ENCODE data around the gene RNF220.

Gene RNF220

DNA sequence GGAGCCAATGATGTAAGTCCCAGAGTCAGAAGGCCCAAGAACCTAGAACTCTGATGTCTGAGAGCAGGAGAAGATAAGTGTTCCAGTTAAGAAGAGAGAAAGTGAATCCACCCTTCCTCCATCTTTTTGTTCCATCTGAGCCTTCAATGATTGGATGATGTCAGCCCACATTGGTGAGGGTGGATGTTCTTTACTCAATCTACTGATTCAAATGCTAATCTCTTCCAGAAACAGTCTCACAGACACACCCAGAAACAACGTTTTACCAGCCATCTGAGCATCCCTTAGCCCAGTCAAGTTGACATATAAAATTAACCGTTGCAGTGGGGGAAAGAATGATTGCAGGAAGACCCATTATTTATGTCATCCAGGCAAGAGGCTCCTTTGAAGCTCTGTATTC is 16.5 kb upstream of the RNF220 start:
- no peaks in the 10 kb centered on the region for H4K20me1 ChIP-seq (ENCODE audit: control insufficient read depth, insufficient read depth, low read depth, low read length)
- H3F3A ChIP-seq (ENCODE audit: control insufficient read depth, insufficient read depth), result no peaks in the 10 kb centered on the region
- H3K36me3 ChIP-seq (ENCODE audit: control insufficient read depth, low read length), result no peaks in the 10 kb centered on the region
- peaks cover 29% of the 10 kb centered on the region for H3K27me3 ChIP-seq (ENCODE audit: control insufficient read depth, low read length)
- no peaks in the 10 kb centered on the region for H3K4me1 ChIP-seq (ENCODE audit: control insufficient read depth, low read length)
- H3K9me3 ChIP-seq (ENCODE audit: control insufficient read depth, insufficient read depth, low read length), result no peaks in the 10 kb centered on the region
- H3K4me2 ChIP-seq (ENCODE audit: low read length), result no peak overlapping the region
- TF ChIP-seq, protein P1, sequence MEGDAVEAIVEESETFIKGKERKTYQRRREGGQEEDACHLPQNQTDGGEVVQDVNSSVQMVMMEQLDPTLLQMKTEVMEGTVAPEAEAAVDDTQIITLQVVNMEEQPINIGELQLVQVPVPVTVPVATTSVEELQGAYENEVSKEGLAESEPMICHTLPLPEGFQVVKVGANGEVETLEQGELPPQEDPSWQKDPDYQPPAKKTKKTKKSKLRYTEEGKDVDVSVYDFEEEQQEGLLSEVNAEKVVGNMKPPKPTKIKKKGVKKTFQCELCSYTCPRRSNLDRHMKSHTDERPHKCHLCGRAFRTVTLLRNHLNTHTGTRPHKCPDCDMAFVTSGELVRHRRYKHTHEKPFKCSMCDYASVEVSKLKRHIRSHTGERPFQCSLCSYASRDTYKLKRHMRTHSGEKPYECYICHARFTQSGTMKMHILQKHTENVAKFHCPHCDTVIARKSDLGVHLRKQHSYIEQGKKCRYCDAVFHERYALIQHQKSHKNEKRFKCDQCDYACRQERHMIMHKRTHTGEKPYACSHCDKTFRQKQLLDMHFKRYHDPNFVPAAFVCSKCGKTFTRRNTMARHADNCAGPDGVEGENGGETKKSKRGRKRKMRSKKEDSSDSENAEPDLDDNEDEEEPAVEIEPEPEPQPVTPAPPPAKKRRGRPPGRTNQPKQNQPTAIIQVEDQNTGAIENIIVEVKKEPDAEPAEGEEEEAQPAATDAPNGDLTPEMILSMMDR (IDR thresholded peaks at IDR 0.05; ENCODE audit: low read depth, low read length, poor library complexity, severe bottlenecking), result no peak
- TF ChIP-seq EZH2phosphoT487 (IDR thresholded peaks at IDR 0.05; ENCODE audit: borderline replicate concordance, low read length), result no peak
- no peaks in the 10 kb centered on the region for H3K79me2 ChIP-seq (ENCODE audit: control insufficient read depth, low read length)
- no peak overlapping the region for H3K27ac ChIP-seq (ENCODE audit: low read depth, low read length)
- no peak overlapping the region for H3K4me3 ChIP-seq (ENCODE audit: low read length)
- H3K9me2 ChIP-seq (replicated peaks; ENCODE audit: control insufficient read depth, low read length), result no peaks in the 10 kb centered on the region

GRCh38 chr1:44389437-44389836 is 15.6 kb upstream of the RNF220 start:
- Histone ChIP-seq H3K27ac (ENCODE audit: low read depth, low read length) (no peak overlapping the region), H3K36me3 (ENCODE audit: control insufficient read depth, low read length) (no peaks in the 10 kb centered on the region), H3K9me3 (ENCODE audit: control insufficient read depth, insufficient read depth, low read length) (no peaks in the 10 kb centered on the region), H3K4me3 (ENCODE audit: low read length) (no peak overlapping the region), H3K4me2 (ENCODE audit: low read length) (no peak overlapping the region), H3K27me3 (ENCODE audit: control insufficient read depth, low read length) (peaks cover 24% of the 10 kb centered on the region), H3K9me2 (replicated peaks; ENCODE audit: control insufficient read depth, low read length) (no peaks in the 10 kb centered on the region), H3F3A (ENCODE audit: control insufficient read depth, insufficient read depth) (no peaks in the 10 kb centered on the region), H3K4me1 (ENCODE audit: control insufficient read depth, low read length) (no peaks in the 10 kb centered on the region), H4K20me1 (ENCODE audit: control insufficient read depth, insufficient read depth, low read depth, low read length) (no peaks in the 10 kb centered on the region), H3K79me2 (ENCODE audit: control insufficient read depth, low read length) (no peaks in the 10 kb centered on the region)
- TF ChIP-seq, protein P1 (IDR thresholded peaks at IDR 0.05; ENCODE audit: low read depth, low read length, poor library complexity, severe bottlenecking), result no peak
- no peak for TF ChIP-seq EZH2phosphoT487 (IDR thresholded peaks at IDR 0.05; ENCODE audit: borderline replicate concordance, low read length)

DNA sequence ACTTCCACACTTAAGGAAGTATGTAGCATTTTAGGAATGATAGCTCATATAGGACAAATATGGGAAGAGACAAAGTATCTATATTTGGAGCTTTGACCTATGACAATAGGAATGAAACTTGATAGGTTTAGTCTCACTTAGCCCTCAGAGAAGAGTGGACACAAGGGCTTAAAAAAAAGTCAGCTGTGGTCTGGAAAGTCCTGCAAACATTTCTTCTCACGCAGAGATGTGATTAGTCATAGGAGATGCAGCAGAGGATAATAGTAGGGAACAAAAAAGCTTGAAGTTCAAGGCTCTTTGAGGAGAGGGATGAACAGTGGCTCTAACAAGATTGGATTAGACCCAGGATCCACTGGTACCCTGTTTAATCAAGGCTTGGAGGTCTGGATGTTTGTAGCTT is 14.8 kb upstream of the RNF220 start:
- Histone ChIP-seq H3F3A (ENCODE audit: control insufficient read depth, insufficient read depth) (no peaks in the 10 kb centered on the region), H3K4me3 (ENCODE audit: low read length) (no peak overlapping the region), H4K20me1 (ENCODE audit: control insufficient read depth, insufficient read depth, low read depth, low read length) (no peaks in the 10 kb centered on the region), H3K4me2 (ENCODE audit: low read length) (no peak overlapping the region), H3K9me3 (ENCODE audit: control insufficient read depth, insufficient read depth, low read length) (no peaks in the 10 kb centered on the region), H3K27me3 (ENCODE audit: control insufficient read depth, low read length) (peaks cover 26% of the 10 kb centered on the region), H3K79me2 (ENCODE audit: control insufficient read depth, low read length) (no peaks in the 10 kb centered on the region), H3K36me3 (ENCODE audit: control insufficient read depth, low read length) (no peaks in the 10 kb centered on the region), H3K27ac (ENCODE audit: low read depth, low read length) (no peak overlapping the region), H3K9me2 (replicated peaks; ENCODE audit: control insufficient read depth, low read length) (no peaks in the 10 kb centered on the region), H3K4me1 (ENCODE audit: control insufficient read depth, low read length) (no peaks in the 10 kb centered on the region)
- TF ChIP-seq EZH2phosphoT487 (IDR thresholded peaks at IDR 0.05; ENCODE audit: borderline replicate concordance, low read length), result no peak
- TF ChIP-seq, protein P1 (IDR thresholded peaks at IDR 0.05; ENCODE audit: low read depth, low read length, poor library complexity, severe bottlenecking), result no peak
